ENCODE data around the gene CDPF1.

Gene CDPF1

GRCh38 chr22:46240506-46240905, 9.6 kb downstream of the CDPF1 start:
- no peak for DNase-seq (ENCODE audit: low read depth, low spot score)
- no peak for TF ChIP-seq SUZ12 (IDR thresholded peaks at IDR 0.05; ENCODE audit: extremely low read depth, insufficient read depth, insufficient read length)
- no peak for TF ChIP-seq ZNF274 (IDR thresholded peaks at IDR 0.05; ENCODE audit: low read depth, low read length)
- TF ChIP-seq YY1 (IDR thresholded peaks at IDR 0.05; ENCODE audit: insufficient read depth, insufficient read length) = no peak
- H3K4me1 ChIP-seq (ENCODE audit: insufficient read depth, insufficient read length) = no peaks in the 10 kb centered on the region
- H3K4me3 ChIP-seq (ENCODE audit: insufficient read length, low read depth) = no peak overlapping the region
- H3K9me3 ChIP-seq (ENCODE audit: insufficient read depth, low read length) = peaks cover 16% of the 10 kb centered on the region; the same call in 1 of the 2 replicates
- H3K36me3 ChIP-seq (ENCODE audit: insufficient read depth, insufficient read length, low read length) = peaks cover 8% of the 10 kb centered on the region
- H3K9ac ChIP-seq (ENCODE audit: insufficient read length, low read depth) = no peak overlapping the region
- no peaks in the 10 kb centered on the region for H3K27me3 ChIP-seq (ENCODE audit: insufficient read depth, insufficient read length)

GRCh38 chr22:46240073-46240472, 10.0 kb downstream of the CDPF1 start:
- peaks cover 8% of the 10 kb centered on the region for H3K36me3 ChIP-seq (ENCODE audit: insufficient read depth, insufficient read length, low read length)
- DNase-seq (ENCODE audit: low read depth, low spot score) = no peak

GRCh38 chr22:46239261-46240048, 10.6 kb downstream of the CDPF1 start:
- peaks cover 3% of the 10 kb centered on the region for H3K36me3 ChIP-seq (ENCODE audit: insufficient read depth, insufficient read length, low read length)
- no peaks in the 10 kb centered on the region for H3K4me1 ChIP-seq (ENCODE audit: insufficient read depth, insufficient read length)
- H3K4me3 ChIP-seq (ENCODE audit: insufficient read length, low read depth) = no peak overlapping the region
- TF ChIP-seq SUZ12 (IDR thresholded peaks at IDR 0.05; ENCODE audit: extremely low read depth, insufficient read depth, insufficient read length) = no peak
- no peak for TF ChIP-seq ZNF274 (IDR thresholded peaks at IDR 0.05; ENCODE audit: low read depth, low read length)
- TF ChIP-seq YY1 (IDR thresholded peaks at IDR 0.05; ENCODE audit: insufficient read depth, insufficient read length) = no peak
- no peak for DNase-seq (ENCODE audit: low read depth, low spot score)
- H3K9me3 ChIP-seq (ENCODE audit: insufficient read depth, low read length) = peaks cover 16% of the 10 kb centered on the region; the same call in 1 of the 2 replicates
- H3K27me3 ChIP-seq (ENCODE audit: insufficient read depth, insufficient read length) = no peaks in the 10 kb centered on the region
- no peak overlapping the region for H3K9ac ChIP-seq (ENCODE audit: insufficient read length, low read depth)

More at GRCh38 chr22:46240073-46240472, 10.0 kb downstream of the CDPF1 start:
- no peaks in the 10 kb centered on the region for H3K4me1 ChIP-seq (ENCODE audit: insufficient read depth, insufficient read length)
- H3K27me3 ChIP-seq (ENCODE audit: insufficient read depth, insufficient read length) = no peaks in the 10 kb centered on the region
- peaks cover 16% of the 10 kb centered on the region; the same call in 1 of the 2 replicates for H3K9me3 ChIP-seq (ENCODE audit: insufficient read depth, low read length)
- no peak overlapping the region for H3K4me3 ChIP-seq (ENCODE audit: insufficient read length, low read depth)
- no peak for TF ChIP-seq YY1 (IDR thresholded peaks at IDR 0.05; ENCODE audit: insufficient read depth, insufficient read length)
- no peak for TF ChIP-seq ZNF274 (IDR thresholded peaks at IDR 0.05; ENCODE audit: low read depth, low read length)
- TF ChIP-seq SUZ12 (IDR thresholded peaks at IDR 0.05; ENCODE audit: extremely low read depth, insufficient read depth, insufficient read length) = no peak
- H3K9ac ChIP-seq (ENCODE audit: insufficient read length, low read depth) = no peak overlapping the region

GRCh38 chr22:46238541-46238940, 11.6 kb downstream of the CDPF1 start:
- no peaks in the 10 kb centered on the region for H3K27me3 ChIP-seq (ENCODE audit: insufficient read depth, insufficient read length)
- peaks cover 2% of the 10 kb centered on the region for H3K36me3 ChIP-seq (ENCODE audit: insufficient read depth, insufficient read length, low read length)
- no peak overlapping the region for H3K9ac ChIP-seq (ENCODE audit: insufficient read length, low read depth)
- H3K4me1 ChIP-seq (ENCODE audit: insufficient read depth, insufficient read length) = no peaks in the 10 kb centered on the region
- H3K9me3 ChIP-seq (ENCODE audit: insufficient read depth, low read length) = peaks cover 16% of the 10 kb centered on the region; the same call in 1 of the 2 replicates
- no peak for TF ChIP-seq SUZ12 (IDR thresholded peaks at IDR 0.05; ENCODE audit: extremely low read depth, insufficient read depth, insufficient read length)
- TF ChIP-seq ZNF274 (IDR thresholded peaks at IDR 0.05; ENCODE audit: low read depth, low read length) = no peak
- no peak for TF ChIP-seq YY1 (IDR thresholded peaks at IDR 0.05; ENCODE audit: insufficient read depth, insufficient read length)
- no peak for DNase-seq (ENCODE audit: low read depth, low spot score)
- no peak overlapping the region for H3K4me3 ChIP-seq (ENCODE audit: insufficient read length, low read depth)

DNA sequence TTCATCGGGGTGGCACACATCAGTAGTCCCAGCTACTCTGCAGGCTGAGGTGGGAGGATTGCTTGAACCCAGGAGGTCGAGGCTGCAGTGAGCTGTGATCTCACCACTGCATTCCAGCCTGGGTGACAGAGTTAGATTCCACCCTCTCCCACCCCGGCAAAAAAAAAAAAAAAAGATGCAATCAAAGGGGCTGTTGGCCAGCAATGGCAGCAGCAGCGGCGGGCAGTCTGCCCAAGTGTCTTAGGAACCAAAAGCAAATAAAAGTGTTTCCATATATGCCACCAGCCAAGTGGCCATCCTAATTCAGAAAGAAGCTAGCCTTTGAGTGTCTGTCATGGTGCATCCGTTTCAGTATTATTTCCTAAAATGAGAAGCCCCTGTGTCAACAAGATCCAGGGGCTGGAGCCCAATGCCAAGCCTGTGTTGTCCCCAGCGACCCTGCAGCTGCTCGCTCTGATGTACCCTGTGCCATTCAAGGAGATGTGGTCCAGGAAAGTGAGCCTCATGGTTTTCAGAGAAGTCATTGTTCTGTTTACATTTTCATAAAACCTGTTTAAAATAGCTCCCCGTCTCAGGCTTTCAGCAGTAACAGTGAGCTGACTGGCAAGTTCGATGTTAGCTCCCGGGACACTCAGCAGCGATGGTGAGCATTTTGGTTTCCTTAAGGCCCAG, 12.5 kb downstream of the CDPF1 start:
- H3K36me3 ChIP-seq (ENCODE audit: insufficient read depth, insufficient read length, low read length) = no peaks in the 10 kb centered on the region
- TF ChIP-seq SUZ12 (IDR thresholded peaks at IDR 0.05; ENCODE audit: extremely low read depth, insufficient read depth, insufficient read length) = no peak
- TF ChIP-seq ZNF274 (IDR thresholded peaks at IDR 0.05; ENCODE audit: low read depth, low read length) = no peak
- no peak for TF ChIP-seq YY1 (IDR thresholded peaks at IDR 0.05; ENCODE audit: insufficient read depth, insufficient read length)
- no peak for DNase-seq (ENCODE audit: low read depth, low spot score)

DNA sequence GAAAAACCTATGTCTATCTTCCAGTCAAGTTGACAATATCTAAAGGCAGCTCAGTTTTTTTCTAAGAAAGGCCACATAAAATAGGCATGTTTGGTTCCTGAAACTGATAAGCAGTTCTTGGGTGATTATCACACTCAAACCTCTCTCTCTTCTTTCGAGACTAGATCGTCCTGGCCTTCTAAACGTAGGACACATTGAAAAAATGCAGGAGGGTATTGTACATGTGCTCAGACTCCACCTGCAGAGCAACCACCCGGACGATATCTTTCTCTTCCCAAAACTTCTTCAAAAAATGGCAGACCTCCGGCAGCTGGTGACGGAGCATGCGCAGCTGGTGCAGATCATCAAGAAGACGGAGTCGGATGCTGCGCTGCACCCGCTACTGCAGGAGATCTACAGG, 15.1 kb downstream of the CDPF1 start:
- TF ChIP-seq SUZ12 (IDR thresholded peaks at IDR 0.05; ENCODE audit: extremely low read depth, insufficient read depth, insufficient read length) (no peak), ZNF274 (IDR thresholded peaks at IDR 0.05; ENCODE audit: low read depth, low read length) (no peak), YY1 (IDR thresholded peaks at IDR 0.05; ENCODE audit: insufficient read depth, insufficient read length) (no peak)
- Histone ChIP-seq H3K9me3 (ENCODE audit: insufficient read depth, low read length) (peaks cover 16% of the 10 kb centered on the region; the same call in 1 of the 2 replicates), H3K27me3 (ENCODE audit: insufficient read depth, insufficient read length) (no peaks in the 10 kb centered on the region), H3K9ac (ENCODE audit: insufficient read length, low read depth) (no peak overlapping the region), H3K4me3 (ENCODE audit: insufficient read length, low read depth) (no peak overlapping the region), H3K4me1 (ENCODE audit: insufficient read depth, insufficient read length) (peaks cover 2% of the 10 kb centered on the region), H3K36me3 (ENCODE audit: insufficient read depth, insufficient read length, low read length) (no peaks in the 10 kb centered on the region)
- no peak for DNase-seq (ENCODE audit: low read depth, low spot score)

More for the DNA sequence above, 12.5 kb downstream of the CDPF1 start:
- Histone ChIP-seq H3K4me1 (ENCODE audit: insufficient read depth, insufficient read length) (peaks cover 2% of the 10 kb centered on the region), H3K9me3 (ENCODE audit: insufficient read depth, low read length) (peaks cover 16% of the 10 kb centered on the region; the same call in 1 of the 2 replicates), H3K27me3 (ENCODE audit: insufficient read depth, insufficient read length) (no peaks in the 10 kb centered on the region), H3K9ac (ENCODE audit: insufficient read length, low read depth) (no peak overlapping the region), H3K4me3 (ENCODE audit: insufficient read length, low read depth) (no peak overlapping the region)

- Histone ChIP-seq H3K4me1 (ENCODE audit: insufficient read depth, insufficient read length) (peaks cover 2% of the 10 kb centered on the region), H3K9ac (ENCODE audit: insufficient read length, low read depth) (no peak overlapping the region), H3K27me3 (ENCODE audit: insufficient read depth, insufficient read length) (no peaks in the 10 kb centered on the region)
Observed at GRCh38 chr22:46233231-46233630, 16.9 kb downstream of the CDPF1 start.

More at GRCh38 chr22:46233231-46233630, 16.9 kb downstream of the CDPF1 start:
- H3K4me3 ChIP-seq (ENCODE audit: insufficient read length, low read depth) = no peak overlapping the region
- TF ChIP-seq SUZ12 (IDR thresholded peaks at IDR 0.05; ENCODE audit: extremely low read depth, insufficient read depth, insufficient read length) = no peak
- TF ChIP-seq YY1 (IDR thresholded peaks at IDR 0.05; ENCODE audit: insufficient read depth, insufficient read length) = no peak
- TF ChIP-seq ZNF274 (IDR thresholded peaks at IDR 0.05; ENCODE audit: low read depth, low read length) = no peak
- no peaks in the 10 kb centered on the region for H3K36me3 ChIP-seq (ENCODE audit: insufficient read depth, insufficient read length, low read length)
- no peak for DNase-seq (ENCODE audit: low read depth, low spot score)
- H3K9me3 ChIP-seq (ENCODE audit: insufficient read depth, low read length) = peaks cover 11% of the 10 kb centered on the region; the same call in 1 of the 2 replicates
